SK-N-SH (cell line): ENCODE results near the gene CREB3. TPM values are rescaled to one million over a fixed set of nuclear protein-coding genes. Genes with fewer than 3 reads are reported as not detected.

Experiments
- CHD2 ChIP-seq: fragments of 150-350 bp; IDR thresholded peaks from 2 replicates; pipeline ENCODE4 v1.6.1; 2018; ENCODE audit warnings: low read length; ENCODE audit not compliant: partially characterized antibody
- FOSL2 ChIP-seq: IDR thresholded peaks from 2 replicates; pipeline ENCODE4 v1.4.0; 2012; ENCODE audit warnings: low read depth, mild to moderate bottlenecking, moderate library complexity, borderline replicate concordance
- FOXM1 ChIP-seq: IDR thresholded peaks from 2 replicates; pipeline ENCODE4 v1.4.0; 2012; ENCODE audit warnings: low read depth, mild to moderate bottlenecking
- GABPA ChIP-seq: IDR thresholded peaks from 2 replicates; pipeline ENCODE4 v1.4.0; 2012; ENCODE audit warnings: low read depth, mild to moderate bottlenecking
- GATA2 ChIP-seq: sonication (generic); formaldehyde crosslinking; IDR thresholded peaks from 2 replicates; pipeline ENCODE4 v1.5.0; 2020; ENCODE audit warnings: mild to moderate bottlenecking, missing genetic modification reagents
- JUND ChIP-seq: IDR thresholded peaks from 2 replicates; pipeline ENCODE4 v1.4.0; 2012
- MEF2A ChIP-seq: IDR thresholded peaks from 2 replicates; pipeline ENCODE4 v1.4.0; 2012; ENCODE audit warnings: low read depth, borderline replicate concordance
- MXI1 ChIP-seq: IDR thresholded peaks from 2 replicates; pipeline ENCODE4 v1.6.1; 2012; ENCODE audit warnings: mild to moderate bottlenecking, low read depth, low read length, improper control_type of control experiment
- NFIC ChIP-seq: IDR thresholded peaks from 2 replicates; pipeline ENCODE4 v1.4.0; 2012; ENCODE audit warnings: borderline replicate concordance
- NRF1 ChIP-seq: IDR thresholded peaks from 2 replicates; pipeline ENCODE4 v1.6.1; 2012; ENCODE audit warnings: low read depth, mild to moderate bottlenecking, low read length
- PBX3 ChIP-seq: IDR thresholded peaks from 2 replicates; pipeline ENCODE4; 2012
- POLR2AphosphoS5 ChIP-seq: IDR thresholded peaks from 2 replicates; pipeline ENCODE4 v1.6.1; 2012; ENCODE audit warnings: low read depth, low read length
- RAD21 ChIP-seq: IDR thresholded peaks from 2 replicates; pipeline ENCODE4 v1.6.1; 2012; ENCODE audit warnings: mild to moderate bottlenecking, low read length
- REST ChIP-seq: IDR thresholded peaks from 2 replicates; pipeline ENCODE4 v1.6.1; 2012; ENCODE audit warnings: mild to moderate bottlenecking, low read depth, low read length, moderate library complexity
- RFX5 ChIP-seq: IDR thresholded peaks from 2 replicates; pipeline ENCODE4 v1.6.1; 2012; ENCODE audit warnings: mild to moderate bottlenecking, improper control_type of control experiment, low read length
- SIN3A ChIP-seq: IDR thresholded peaks from 2 replicates; pipeline ENCODE4 v1.6.1; 2012; ENCODE audit warnings: low read depth, mild to moderate bottlenecking, low read length, moderate library complexity, borderline replicate concordance
- TAF1 ChIP-seq: IDR thresholded peaks from 2 replicates; pipeline ENCODE4 v1.6.1; 2012; ENCODE audit warnings: low read depth, mild to moderate bottlenecking, low read length, moderate library complexity, borderline replicate concordance
- TCF12 ChIP-seq: IDR thresholded peaks from 2 replicates; pipeline ENCODE4 v1.4.0; 2012
- TEAD4 ChIP-seq: IDR thresholded peaks from 2 replicates; pipeline ENCODE4 v1.4.0; 2012; ENCODE audit warnings: mild to moderate bottlenecking, borderline replicate concordance; ENCODE audit not compliant: insufficient read depth
- USF1 ChIP-seq: IDR thresholded peaks from 2 replicates; pipeline ENCODE4 v1.4.0; 2012; ENCODE audit warnings: low read depth, borderline replicate concordance
- YY1 ChIP-seq: IDR thresholded peaks from 2 replicates; pipeline ENCODE4 v1.4.0; 2012; ENCODE audit warnings: low read depth, mild to moderate bottlenecking
- polyA plus RNA-seq, 3 experiments: library from polyadenylated mRNA; depleted of rRNA; stranded (reverse); fragments of >200 nt; gene quantifications; 2 replicates each; pipeline ENCODE4 v1.2.3, GENCODE V29; 2012
- TF ChIP-seq, protein P1 (sequence below): fragments of 150-350 bp; IDR thresholded peaks from 2 replicates; pipeline ENCODE4 v1.6.1; 2017; ENCODE audit warnings: antibody characterized with exemption, low read length, low read depth, borderline replicate concordance
- TF ChIP-seq, protein P2 (sequence below): IDR thresholded peaks from 2 replicates; pipeline ENCODE4 v1.4.0; 2012; ENCODE audit warnings: low read depth

Gene CREB3
- polyA plus RNA-seq, 1 of the 3 experiments (the other 2 are of a cell fraction), result 38.6 TPM

DNA sequence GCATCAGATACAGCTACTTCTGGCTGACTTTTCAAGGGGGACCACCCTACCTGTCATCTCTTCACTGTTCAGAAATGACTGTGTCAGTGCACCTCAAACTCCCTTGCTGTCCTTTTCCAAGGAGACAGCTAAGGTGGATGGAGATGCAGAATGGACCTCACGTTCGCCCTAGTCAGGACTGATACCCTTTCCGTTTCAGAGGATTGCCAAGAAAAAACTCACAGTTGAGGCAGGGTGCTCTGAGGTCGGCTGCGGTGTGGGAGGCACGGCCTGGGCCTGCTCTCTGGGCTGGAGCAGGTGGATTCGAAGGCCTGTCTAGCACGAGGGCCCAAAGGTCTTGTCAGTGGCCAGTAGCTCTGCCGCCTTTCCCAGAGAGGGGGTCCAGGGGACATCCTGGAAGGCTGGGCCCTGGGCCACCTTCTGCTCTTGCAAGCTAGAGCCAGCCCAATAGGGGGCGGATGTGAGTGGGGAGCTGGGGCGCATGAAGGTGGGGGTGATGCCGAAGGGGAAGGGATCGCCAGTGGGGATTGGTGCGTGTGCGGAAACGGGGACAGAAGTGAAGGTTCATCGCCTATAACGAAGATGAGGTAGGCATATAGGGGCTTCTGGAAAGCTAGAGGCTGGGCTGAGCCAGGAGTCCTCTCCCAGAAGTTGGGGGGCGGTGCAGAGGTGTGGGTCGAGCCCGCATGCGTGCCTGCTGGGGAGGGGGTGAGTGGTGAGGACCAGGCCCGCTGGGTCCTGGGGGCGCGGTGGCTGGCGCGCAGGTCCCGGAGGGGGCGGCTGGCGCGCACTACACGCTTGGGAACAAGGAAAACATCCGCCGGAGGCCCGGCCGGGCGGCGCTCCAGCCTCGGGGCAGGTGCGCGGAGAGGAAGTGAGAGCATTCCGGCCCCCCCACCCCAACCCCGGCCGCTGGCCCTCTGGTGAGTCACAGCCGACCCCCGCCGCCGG is 24.1 kb downstream of the CREB3 start (continued):
- no peak for TF ChIP-seq RFX5
- TF ChIP-seq TCF12, result no peak
- no peak for TF ChIP-seq USF1
- TF ChIP-seq RAD21, result peak; percentile 47
- no peak for TF ChIP-seq GATA2 (CRISPR knock-in tag)
- TF ChIP-seq MEF2A, result no peak
- TF ChIP-seq TEAD4, result no peak
- TF ChIP-seq, protein P1, sequence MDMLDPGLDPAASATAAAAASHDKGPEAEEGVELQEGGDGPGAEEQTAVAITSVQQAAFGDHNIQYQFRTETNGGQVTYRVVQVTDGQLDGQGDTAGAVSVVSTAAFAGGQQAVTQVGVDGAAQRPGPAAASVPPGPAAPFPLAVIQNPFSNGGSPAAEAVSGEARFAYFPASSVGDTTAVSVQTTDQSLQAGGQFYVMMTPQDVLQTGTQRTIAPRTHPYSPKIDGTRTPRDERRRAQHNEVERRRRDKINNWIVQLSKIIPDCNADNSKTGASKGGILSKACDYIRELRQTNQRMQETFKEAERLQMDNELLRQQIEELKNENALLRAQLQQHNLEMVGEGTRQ, result no peak
- peak; percentile 35; the same call in 1 of the 2 replicates for TF ChIP-seq FOSL2
- no peak for TF ChIP-seq POLR2AphosphoS5
- TF ChIP-seq JUND, result no peak
- TF ChIP-seq FOXM1, result no peak
- TF ChIP-seq REST, result no peak
- no peak for TF ChIP-seq YY1
- 0 out of 2 replicates have a peak, but pooled peaks have one; percentile 4 for TF ChIP-seq NFIC
- TF ChIP-seq, protein P2, sequence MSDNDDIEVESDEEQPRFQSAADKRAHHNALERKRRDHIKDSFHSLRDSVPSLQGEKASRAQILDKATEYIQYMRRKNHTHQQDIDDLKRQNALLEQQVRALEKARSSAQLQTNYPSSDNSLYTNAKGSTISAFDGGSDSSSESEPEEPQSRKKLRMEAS, result no peak
- TF ChIP-seq NRF1, result peak; percentile 37; the same call in 1 of the 2 replicates
- TF ChIP-seq TAF1, result no peak
- no peak; the same call in 1 of the 2 replicates for TF ChIP-seq SIN3A
- no peak; the same call in 1 of the 2 replicates for TF ChIP-seq GABPA
- peak; percentile 13; the same call in 1 of the 2 replicates for TF ChIP-seq MXI1
- no peak for TF ChIP-seq PBX3
- TF ChIP-seq CHD2, result no peak
